KMS-11 (cell line): ENCODE data around the gene MATR3.
"Not testable (repeated sequence)": the region's sequence is repeated elsewhere in the genome, so short reads cannot be mapped to it uniquely, and the experiment has no call there.

ENCODE experiments used
- H2AFZ ChIP-seq: fragments of 200-600 bp; sonication (generic); 2 replicates; pipeline ENCODE4 v1.6.1; 2016; ENCODE audit warnings: antibody characterized with exemption, mixed run types, low read depth
- H3K27ac ChIP-seq: fragments of 200-600 bp; sonication (generic); 2 replicates; pipeline ENCODE4 v1.6.1; 2016; ENCODE audit warnings: mild to moderate bottlenecking, mixed run types
- H3K27me3 ChIP-seq: fragments of 200-600 bp; sonication (generic); 2 replicates; pipeline ENCODE4 v1.6.1; 2017; ENCODE audit warnings: mild to moderate bottlenecking, low read depth, mixed run types, moderate library complexity; ENCODE audit not compliant: insufficient read depth
- H3K36me3 ChIP-seq: fragments of 200-600 bp; sonication (generic); 2 replicates; pipeline ENCODE4 v1.6.1; 2017; ENCODE audit warnings: mild to moderate bottlenecking, mixed run types; ENCODE audit not compliant: insufficient read depth
- H3K4me1 ChIP-seq: fragments of 200-600 bp; sonication (generic); 2 replicates; pipeline ENCODE4 v1.6.1; 2016; ENCODE audit warnings: mild to moderate bottlenecking, low read depth, mixed run types; ENCODE audit not compliant: poor library complexity, severe bottlenecking
- H3K4me2 ChIP-seq: fragments of 200-600 bp; sonication (generic); 2 replicates; pipeline ENCODE4 v1.7.0; 2016; ENCODE audit warnings: mild to moderate bottlenecking, mixed run types
- H3K4me3 ChIP-seq: fragments of 200-600 bp; sonication (generic); IDR thresholded peaks from 2 replicates; pipeline ENCODE4 v1.6.1; 2017; ENCODE audit warnings: low read depth, low read length, mixed read lengths; ENCODE audit not compliant: insufficient read depth
- H3K79me2 ChIP-seq: fragments of 200-600 bp; sonication (generic); 2 replicates; pipeline ENCODE4 v1.6.1; 2016; ENCODE audit warnings: low read depth, mixed run types; ENCODE audit not compliant: insufficient read depth
- H3K9ac ChIP-seq: fragments of 200-600 bp; sonication (generic); 2 replicates; pipeline ENCODE4 v1.6.1; 2016; ENCODE audit warnings: mild to moderate bottlenecking, mixed run types
- H4K20me1 ChIP-seq: fragments of 200-600 bp; sonication (generic); 2 replicates; pipeline ENCODE4 v1.6.1; 2016; ENCODE audit warnings: mild to moderate bottlenecking, mixed run types; ENCODE audit not compliant: insufficient read depth
- TF ChIP-seq, protein P1 (sequence below): fragments of 200-600 bp; sonication (generic); conservative IDR thresholded peaks from 2 replicates; pipeline ENCODE4 v1.6.1; 2017; ENCODE audit warnings: low read depth, mild to moderate bottlenecking, antibody characterized with exemption, low read length, moderate library complexity, mixed read lengths

The MATR3 gene

DNA sequence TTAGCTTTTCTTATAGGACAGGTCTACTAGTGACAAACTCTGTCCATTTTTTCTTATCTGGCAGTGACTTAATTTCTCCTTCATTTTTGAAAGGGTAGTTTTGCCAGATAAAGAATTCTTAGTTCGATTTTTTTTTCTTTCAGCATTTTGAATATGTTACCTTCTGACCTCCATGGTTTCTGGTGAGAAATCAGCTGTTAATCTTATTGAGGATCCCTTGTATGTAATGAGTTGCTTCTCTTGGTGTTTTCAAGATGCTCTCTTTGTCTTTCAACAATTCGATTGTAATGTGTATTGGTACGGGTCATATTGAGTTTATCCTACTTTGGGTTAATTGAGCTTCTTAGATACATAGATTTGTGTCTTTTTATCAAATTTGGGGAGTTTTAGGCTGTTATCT is 60.6 kb downstream of the MATR3 start:
- H3K27me3 ChIP-seq: no peaks in the 10 kb centered on the region
- H3K36me3 ChIP-seq: no peaks in the 10 kb centered on the region
- H2AFZ ChIP-seq: no peak overlapping the region
- TF ChIP-seq, protein P1, sequence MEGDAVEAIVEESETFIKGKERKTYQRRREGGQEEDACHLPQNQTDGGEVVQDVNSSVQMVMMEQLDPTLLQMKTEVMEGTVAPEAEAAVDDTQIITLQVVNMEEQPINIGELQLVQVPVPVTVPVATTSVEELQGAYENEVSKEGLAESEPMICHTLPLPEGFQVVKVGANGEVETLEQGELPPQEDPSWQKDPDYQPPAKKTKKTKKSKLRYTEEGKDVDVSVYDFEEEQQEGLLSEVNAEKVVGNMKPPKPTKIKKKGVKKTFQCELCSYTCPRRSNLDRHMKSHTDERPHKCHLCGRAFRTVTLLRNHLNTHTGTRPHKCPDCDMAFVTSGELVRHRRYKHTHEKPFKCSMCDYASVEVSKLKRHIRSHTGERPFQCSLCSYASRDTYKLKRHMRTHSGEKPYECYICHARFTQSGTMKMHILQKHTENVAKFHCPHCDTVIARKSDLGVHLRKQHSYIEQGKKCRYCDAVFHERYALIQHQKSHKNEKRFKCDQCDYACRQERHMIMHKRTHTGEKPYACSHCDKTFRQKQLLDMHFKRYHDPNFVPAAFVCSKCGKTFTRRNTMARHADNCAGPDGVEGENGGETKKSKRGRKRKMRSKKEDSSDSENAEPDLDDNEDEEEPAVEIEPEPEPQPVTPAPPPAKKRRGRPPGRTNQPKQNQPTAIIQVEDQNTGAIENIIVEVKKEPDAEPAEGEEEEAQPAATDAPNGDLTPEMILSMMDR: no peak
- H3K9ac ChIP-seq: no peak overlapping the region
- no peak overlapping the region for H3K4me2 ChIP-seq
- H3K4me1 ChIP-seq: no peaks in the 10 kb centered on the region
- H3K27ac ChIP-seq: no peak overlapping the region
- peaks cover 92% of the 10 kb centered on the region for H3K79me2 ChIP-seq
- H4K20me1 ChIP-seq: no peaks in the 10 kb centered on the region
- H3K4me3 ChIP-seq: no peak overlapping the region

GRCh38 chr5:139355900-139356299 is 62.4 kb downstream of the MATR3 start:
- not testable (repeated sequence) for H3K36me3 ChIP-seq, H3K4me3 ChIP-seq, H2AFZ ChIP-seq, H3K27me3 ChIP-seq, H3K27ac ChIP-seq, H4K20me1 ChIP-seq, H3K9ac ChIP-seq, H3K4me1 ChIP-seq, H3K4me2 ChIP-seq
- peaks cover 87% of the 10 kb centered on the region for H3K79me2 ChIP-seq

DNA sequence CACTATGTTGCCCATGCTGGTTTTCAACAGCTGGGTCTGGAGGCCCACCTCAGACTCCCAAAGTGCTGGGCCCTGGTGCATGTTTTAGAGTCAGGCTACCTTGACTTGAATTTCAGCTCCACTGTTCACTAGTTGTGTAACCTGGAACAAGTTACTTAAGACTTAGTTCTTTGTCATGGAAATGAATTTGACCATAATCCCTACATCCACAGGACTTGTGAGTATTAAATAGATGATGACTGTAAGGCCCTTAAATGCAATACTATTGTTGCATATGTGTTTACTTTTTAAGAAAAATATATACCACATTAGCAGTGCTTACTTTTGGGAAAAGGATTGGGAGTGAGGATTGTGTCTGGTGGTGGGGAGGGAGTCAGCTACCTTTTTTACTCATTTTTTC is 64.5 kb downstream of the MATR3 start:
- no peaks in the 10 kb centered on the region for H4K20me1 ChIP-seq

GRCh38 chr5:139360384-139360783 is 66.8 kb downstream of the MATR3 start:
- Histone ChIP-seq H3K27ac (no peak overlapping the region), H3K4me2 (no peak overlapping the region), H2AFZ (no peak overlapping the region), H3K4me1 (no peaks in the 10 kb centered on the region), H3K36me3 (no peaks in the 10 kb centered on the region; the same call in 1 of the 2 replicates), H3K27me3 (no peaks in the 10 kb centered on the region), H3K4me3 (no peak overlapping the region), H4K20me1 (no peaks in the 10 kb centered on the region), H3K9ac (no peak overlapping the region), H3K79me2 (peaks cover 50% of the 10 kb centered on the region)
- TF ChIP-seq, protein P1: no peak

More for the DNA sequence above, 64.5 kb downstream of the MATR3 start:
- TF ChIP-seq, protein P1: no peak
- Histone ChIP-seq H3K4me1 (no peaks in the 10 kb centered on the region), H3K4me2 (no peak overlapping the region), H3K4me3 (no peak overlapping the region), H3K79me2 (peaks cover 67% of the 10 kb centered on the region), H3K9ac (no peak overlapping the region), H3K27me3 (no peaks in the 10 kb centered on the region), H2AFZ (no peak overlapping the region), H3K27ac (no peak overlapping the region), H3K36me3 (no peaks in the 10 kb centered on the region)

DNA sequence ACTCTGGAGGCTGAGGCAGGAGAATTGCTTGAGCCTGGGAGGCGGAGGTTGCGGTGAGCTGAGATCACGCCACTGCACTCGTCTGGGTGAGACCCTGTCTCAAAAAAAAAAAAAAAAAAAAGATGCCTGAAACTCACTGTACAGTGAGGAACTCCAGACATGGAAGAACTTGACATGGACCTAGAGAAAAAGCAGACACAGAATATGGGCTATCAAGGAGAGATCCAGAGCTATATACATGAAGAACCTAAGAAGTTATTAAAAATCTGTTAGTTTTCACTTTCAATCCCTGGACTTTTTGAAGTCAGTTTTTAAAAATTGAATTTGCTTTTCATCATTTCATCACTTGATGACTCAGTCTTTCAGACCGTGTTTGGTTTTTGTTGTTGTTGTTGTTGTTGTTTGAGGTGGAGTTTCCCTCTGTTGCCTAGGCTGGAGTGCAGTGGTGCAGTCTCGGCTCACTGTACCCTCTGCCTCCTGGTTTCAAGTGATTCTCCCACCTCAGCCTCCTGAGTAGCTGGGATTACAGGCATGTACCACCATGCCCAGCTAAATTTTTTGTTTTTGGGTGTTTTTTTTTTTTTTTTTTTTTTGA is 68.4 kb downstream of the MATR3 start:
- H3K27ac ChIP-seq: no peak overlapping the region
- H3K4me1 ChIP-seq: no peaks in the 10 kb centered on the region
- H3K4me3 ChIP-seq: no peak overlapping the region
- TF ChIP-seq, protein P1: no peak
- no peak overlapping the region for H3K9ac ChIP-seq
- peaks cover 35% of the 10 kb centered on the region; the same call in 1 of the 2 replicates for H3K79me2 ChIP-seq
- H3K27me3 ChIP-seq: no peaks in the 10 kb centered on the region
- peaks cover under 1% of the 10 kb centered on the region; the same call in 1 of the 2 replicates for H3K36me3 ChIP-seq
- no peak overlapping the region for H2AFZ ChIP-seq
- H4K20me1 ChIP-seq: no peaks in the 10 kb centered on the region
- H3K4me2 ChIP-seq: no peak overlapping the region
